GM10266 (cell line): ENCODE results near the gene PNCK.

Source experiments
- DNase-seq: peaks from one replicate; pipeline ENCODE4 v3.0.0; 2012; ENCODE audit errors: extremely low spot score
- CTCF ChIP-seq: IDR thresholded peaks from 2 replicates; pipeline ENCODE4 v1.5.1; 2012; ENCODE audit warnings: mild to moderate bottlenecking, low read depth; ENCODE audit not compliant: control insufficient read depth, insufficient read depth; ENCODE audit errors: missing control alignments

The PNCK gene

DNA sequence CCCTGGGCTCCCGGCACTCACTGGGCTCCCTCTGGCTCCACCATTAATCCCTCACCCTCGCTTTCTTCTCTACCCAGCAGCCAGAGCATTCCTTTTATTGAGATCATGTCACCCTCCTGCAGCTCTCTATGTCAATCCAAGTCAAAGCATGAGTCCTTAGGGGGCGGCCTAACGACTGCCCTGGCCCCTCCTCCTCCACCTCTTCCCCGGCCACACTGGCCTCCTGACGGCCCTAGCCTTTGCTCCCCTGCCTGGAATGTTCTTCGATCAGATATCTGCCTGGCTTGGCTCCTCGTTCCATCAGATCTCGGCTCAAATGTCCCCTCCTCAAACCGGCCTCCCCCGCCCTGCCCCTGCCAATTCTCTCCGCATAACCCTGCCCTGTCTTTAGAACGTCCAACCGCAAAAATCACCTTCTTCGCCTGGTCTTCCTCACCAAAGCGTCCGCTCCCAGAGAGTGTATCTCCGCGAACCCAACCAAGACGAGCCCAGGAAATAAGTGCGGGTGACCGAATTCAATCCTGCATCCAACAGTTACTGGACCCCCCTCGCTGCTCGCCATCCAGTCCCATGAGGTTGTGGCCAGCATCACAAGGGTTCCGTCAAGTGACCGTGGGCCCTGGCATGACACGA is 722 bp upstream of the PNCK start:
- DNase-seq: no peak
- no peak for TF ChIP-seq CTCF

- no peak for TF ChIP-seq CTCF
- no peak for DNase-seq
Measured at GRCh38 chrX:153672531-153673427, 834 bp downstream of the PNCK start.

GRCh38 chrX:153671589-153672530 is 1.8 kb downstream of the PNCK start:
- no peak for TF ChIP-seq CTCF
- DNase-seq: no peak

DNA sequence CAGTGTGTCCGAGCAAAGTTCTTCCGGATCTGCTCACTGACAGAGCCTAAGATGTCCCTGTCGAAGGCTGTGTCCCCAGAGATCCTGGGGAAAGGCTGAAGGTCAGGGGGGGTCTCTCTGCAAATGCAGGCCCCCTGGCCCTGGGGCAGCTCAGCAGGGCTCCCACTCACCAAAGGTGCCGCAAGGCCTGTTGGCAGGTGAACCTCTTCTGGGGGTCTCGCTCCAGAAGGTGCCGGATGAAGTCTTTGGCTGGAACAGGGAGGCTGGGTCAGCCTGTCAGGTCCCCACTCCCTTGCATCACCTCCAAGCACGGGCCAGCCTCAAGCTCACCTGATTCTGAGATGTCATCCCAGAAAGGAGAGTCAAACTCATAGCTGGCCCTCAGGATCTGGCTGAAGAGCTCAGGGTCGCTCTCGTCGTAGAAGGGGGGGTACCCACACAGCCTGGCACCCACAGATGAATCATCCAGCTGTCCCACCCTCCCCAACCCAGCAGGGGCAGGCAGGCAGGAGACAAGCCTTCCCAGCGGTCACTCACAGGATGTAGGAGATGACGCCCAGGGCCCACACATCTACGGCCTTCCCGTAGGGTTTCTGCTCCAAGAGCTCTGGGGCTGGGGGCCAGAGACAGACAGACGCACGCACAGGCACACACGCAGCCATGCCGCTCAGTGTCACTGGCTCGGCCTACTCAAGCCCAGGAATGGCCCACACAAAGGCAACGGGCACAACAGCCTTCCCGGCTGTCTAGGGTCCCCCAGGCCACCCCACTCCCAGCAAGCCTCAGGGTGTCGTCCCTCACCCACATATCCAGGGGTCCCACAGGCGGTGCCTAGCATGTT is 2.6 kb downstream of the PNCK start:
- no peak for TF ChIP-seq CTCF
- DNase-seq: no peak

DNA sequence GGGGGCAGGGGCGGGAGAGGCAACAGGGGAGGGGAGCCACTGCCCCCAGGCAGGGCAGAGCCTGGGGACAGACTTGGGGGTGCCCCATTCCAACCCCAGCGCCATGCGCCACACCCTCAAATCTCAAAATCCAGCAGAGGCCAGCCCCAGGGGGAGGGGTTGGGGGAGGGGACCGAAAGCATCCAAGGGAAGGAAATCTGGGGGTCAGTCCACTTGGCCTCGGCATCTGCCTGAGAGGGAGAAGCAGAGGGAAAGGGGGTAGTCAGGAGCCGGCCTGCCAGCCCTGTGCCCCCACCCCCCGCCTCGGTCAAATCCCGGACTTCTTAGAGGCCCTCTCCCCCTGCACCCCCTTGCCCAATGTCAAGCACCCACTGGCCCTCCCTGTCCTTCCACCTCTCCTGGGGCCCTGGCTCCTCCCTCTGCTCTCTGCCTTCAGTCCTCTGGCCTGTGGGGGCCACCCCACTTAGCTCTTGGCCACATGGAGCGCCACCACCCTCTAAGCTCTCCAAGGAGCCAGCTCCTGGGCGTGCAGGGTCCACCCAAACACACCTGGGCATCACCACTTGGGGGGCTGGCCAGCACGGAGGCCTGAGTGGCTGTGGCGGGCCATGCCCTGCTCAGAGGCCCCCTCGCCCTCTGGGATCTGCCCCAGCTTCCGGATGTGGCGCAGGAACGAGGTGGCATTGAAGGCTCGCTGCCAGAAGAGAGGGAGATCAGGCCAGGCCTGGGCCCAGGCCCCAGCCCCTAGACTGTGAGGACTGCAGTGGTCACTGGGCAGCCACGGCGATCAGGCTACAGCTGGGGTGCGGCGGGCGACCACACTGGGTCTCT is 3.5 kb downstream of the PNCK start:
- TF ChIP-seq CTCF: no peak
- DNase-seq: no peak

DNA sequence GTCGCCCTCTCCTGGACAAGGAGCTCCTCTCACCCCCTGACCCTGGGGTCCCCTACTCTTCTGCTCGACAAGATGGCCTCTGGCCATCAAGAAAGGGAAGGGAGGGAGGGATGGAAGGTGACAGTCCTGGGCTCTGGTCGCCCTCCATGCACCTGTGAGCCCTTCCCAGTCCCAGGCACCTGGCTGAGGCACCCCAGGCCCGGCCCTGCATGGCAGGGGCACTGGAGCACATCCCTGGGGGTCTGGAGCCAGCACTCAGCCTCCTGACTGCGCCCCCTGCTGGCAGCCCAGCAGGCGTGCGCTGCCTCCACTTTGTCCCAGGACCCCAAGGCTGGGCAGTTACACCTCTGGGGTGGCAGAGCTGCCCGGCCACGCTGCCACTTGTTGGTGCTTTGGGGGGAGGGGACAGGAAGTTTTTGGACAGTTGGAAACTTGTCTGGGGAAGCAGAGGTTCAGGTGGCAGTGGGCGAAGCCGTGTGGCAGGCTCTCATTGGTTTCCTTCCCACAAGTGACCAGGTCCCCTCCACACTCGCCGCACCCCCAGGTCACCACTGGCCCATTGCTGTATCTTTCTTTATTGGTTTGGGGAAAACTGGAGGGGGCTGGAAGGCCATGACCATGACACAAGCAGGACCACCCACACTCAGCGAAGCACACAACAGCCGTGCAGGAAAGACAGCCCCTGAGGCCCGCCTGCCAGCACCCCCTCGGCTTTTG is 4.3 kb downstream of the PNCK start:
- peak; percentile 71 for DNase-seq
- peak; percentile 73 for TF ChIP-seq CTCF
